ENCODE data around the gene TEX12.
"Not testable (repeated sequence)": the region's sequence is repeated elsewhere in the genome, so short reads cannot be mapped to it uniquely, and the experiment has no call there.

TEX12 gene

DNA sequence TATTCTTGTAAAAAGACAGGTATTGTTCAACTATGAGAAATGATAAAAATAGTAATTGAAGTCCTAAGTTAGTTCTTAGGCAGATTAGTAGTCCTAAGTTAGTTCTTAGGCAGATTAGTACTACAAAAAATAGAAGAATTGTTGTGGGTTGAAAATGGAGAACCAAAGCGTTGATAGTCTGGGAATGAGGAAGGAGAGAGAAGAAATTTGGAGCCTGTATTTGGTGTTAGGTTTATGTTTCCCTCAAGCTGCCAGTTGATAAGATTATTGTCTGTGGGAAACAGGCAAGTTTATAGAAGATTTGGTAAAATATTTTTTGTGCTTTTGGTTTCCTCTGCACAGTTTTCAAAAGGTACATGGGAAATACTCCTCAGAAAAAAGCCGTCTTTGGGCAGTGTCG is 11.8 kb downstream of the TEX12 start:
- no peak overlapping the region for H3K4me3 Mint-ChIP-seq

DNA sequence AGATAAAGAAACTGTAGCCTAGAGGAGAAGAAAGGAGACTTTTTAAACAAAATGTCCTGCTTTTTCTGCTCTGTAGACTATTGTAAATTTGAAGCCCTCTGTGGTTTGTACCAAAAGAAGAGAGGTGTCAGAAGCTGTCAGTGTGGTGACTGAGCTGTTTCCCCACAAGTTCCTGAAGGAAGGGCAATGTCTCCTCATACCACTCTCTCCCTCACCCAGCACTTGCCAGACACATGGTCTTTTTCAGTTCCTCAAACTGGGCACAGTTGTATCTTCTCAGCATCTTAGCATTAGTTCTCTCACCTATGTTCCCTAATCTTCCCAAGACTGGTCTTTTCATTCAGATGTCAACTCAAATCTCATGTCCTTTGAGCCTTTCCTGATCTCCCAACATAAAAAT is 12.4 kb downstream of the TEX12 start:
- Mint-ChIP-seq H3K36me3 (no peaks in the 10 kb centered on the region), H3K4me3 (no peak overlapping the region), H3K4me1 (peaks cover 7% of the 10 kb centered on the region), H3K27ac (no peak overlapping the region), H3K27me3 (peaks cover 15% of the 10 kb centered on the region), H3K9me3 (no peaks in the 10 kb centered on the region)

More for the DNA sequence above, 11.8 kb downstream of the TEX12 start:
- Mint-ChIP-seq H3K4me1 (peaks cover 9% of the 10 kb centered on the region), H3K27me3 (peaks cover 16% of the 10 kb centered on the region), H3K9me3 (no peaks in the 10 kb centered on the region), H3K36me3 (no peaks in the 10 kb centered on the region), H3K27ac (no peak overlapping the region)

DNA sequence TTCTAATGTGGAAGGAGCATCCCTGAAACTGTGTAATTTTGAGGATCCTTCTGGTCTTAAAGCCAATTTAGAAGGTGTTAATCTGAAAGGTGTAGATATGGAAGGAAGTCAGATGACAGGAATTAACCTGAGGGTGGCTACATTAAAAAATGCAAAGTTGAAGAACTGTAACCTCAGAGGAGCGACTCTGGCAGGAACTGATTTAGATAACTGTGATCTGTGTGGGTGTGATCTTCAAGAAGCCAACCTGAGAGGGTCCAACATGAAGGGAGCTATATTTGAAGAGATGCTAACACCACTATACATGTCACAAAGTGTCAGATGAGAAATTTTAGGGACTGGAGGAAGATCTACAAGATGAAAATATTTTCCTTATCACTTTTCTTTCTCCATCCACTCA is 15.7 kb downstream of the TEX12 start:
- H3K9me3 Mint-ChIP-seq = no peaks in the 10 kb centered on the region
- H3K4me3 Mint-ChIP-seq = no peak overlapping the region
- H3K4me1 Mint-ChIP-seq = no peaks in the 10 kb centered on the region
- no peaks in the 10 kb centered on the region for H3K36me3 Mint-ChIP-seq
- no peak overlapping the region for H3K27ac Mint-ChIP-seq
- peaks cover 5% of the 10 kb centered on the region for H3K27me3 Mint-ChIP-seq

DNA sequence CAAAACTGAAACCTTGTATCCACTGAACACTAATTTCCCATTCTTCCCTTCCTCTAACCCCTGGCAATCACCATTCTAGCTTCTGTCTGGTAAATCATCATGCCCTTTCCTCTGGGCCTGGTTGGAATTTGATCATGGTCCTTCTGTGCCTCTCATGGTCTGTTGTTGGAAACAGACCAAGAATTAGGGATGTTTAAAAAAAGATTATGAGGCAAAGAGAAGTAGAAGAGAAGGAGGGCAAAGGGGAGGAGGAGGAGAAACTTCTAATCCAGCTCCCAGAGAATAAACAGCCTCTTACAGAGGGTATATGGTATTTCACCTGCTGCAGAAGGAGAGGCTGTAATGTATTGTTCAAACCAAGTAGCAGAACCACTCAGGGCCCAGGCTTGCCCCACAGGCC is 18.7 kb downstream of the TEX12 start:
- H3K27me3 Mint-ChIP-seq = peaks cover 3% of the 10 kb centered on the region
- no peak overlapping the region for H3K27ac Mint-ChIP-seq
- H3K4me1 Mint-ChIP-seq = no peaks in the 10 kb centered on the region
- H3K9me3 Mint-ChIP-seq = no peaks in the 10 kb centered on the region
- H3K36me3 Mint-ChIP-seq = no peaks in the 10 kb centered on the region
- no peak overlapping the region for H3K4me3 Mint-ChIP-seq

GRCh38 chr11:112186304-112186703 is 19.1 kb downstream of the TEX12 start:
- Mint-ChIP-seq H3K4me3 (no peak overlapping the region), H3K27ac (no peak overlapping the region), H3K27me3 (peaks cover 3% of the 10 kb centered on the region), H3K36me3 (no peaks in the 10 kb centered on the region), H3K9me3 (no peaks in the 10 kb centered on the region), H3K4me1 (no peaks in the 10 kb centered on the region)

- not testable (repeated sequence) for H3K4me3 Mint-ChIP-seq, H3K27me3 Mint-ChIP-seq, H3K9me3 Mint-ChIP-seq, H3K27ac Mint-ChIP-seq, H3K36me3 Mint-ChIP-seq, H3K4me1 Mint-ChIP-seq
Measured at GRCh38 chr11:112195113-112195512, 27.9 kb downstream of the TEX12 start.

- no peaks in the 10 kb centered on the region for H3K4me1 Mint-ChIP-seq
- no peaks in the 10 kb centered on the region for H3K27me3 Mint-ChIP-seq
- H3K9me3 Mint-ChIP-seq = no peaks in the 10 kb centered on the region
- H3K27ac Mint-ChIP-seq = no peak overlapping the region
- H3K4me3 Mint-ChIP-seq = no peak overlapping the region
- peaks cover 2% of the 10 kb centered on the region for H3K36me3 Mint-ChIP-seq
Measured at GRCh38 chr11:112195951-112196351, 28.8 kb downstream of the TEX12 start.

DNA sequence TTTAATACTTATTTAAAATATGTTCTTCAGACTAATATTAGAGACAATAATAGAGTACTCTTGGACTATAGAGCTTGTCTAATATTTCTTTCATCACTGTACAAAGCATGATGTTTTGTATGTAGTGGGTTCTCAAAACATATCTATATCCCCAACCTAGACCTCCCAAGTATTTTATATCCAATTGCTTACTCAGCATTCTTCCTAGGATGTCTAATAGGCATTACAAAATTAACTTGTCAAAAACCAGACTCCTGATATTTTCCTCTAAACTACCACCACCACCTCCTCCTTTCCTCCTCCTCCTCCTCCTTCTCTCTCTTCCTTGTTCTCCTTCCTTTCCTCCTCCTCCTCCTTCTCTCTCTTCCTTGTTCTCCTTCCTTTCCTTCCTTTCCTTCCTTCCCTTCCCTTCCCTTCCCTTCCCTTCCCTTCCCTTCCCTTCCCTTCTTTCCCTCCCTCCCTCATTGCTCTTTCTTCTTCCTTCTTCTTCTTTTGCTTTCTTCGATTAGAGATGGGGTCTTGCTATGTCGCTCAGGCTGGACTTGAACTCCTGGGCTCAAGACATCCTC is 29.4 kb downstream of the TEX12 start:
- no peak overlapping the region for H3K27ac Mint-ChIP-seq
- no peaks in the 10 kb centered on the region for H3K4me1 Mint-ChIP-seq
- peaks cover 2% of the 10 kb centered on the region for H3K36me3 Mint-ChIP-seq
- no peaks in the 10 kb centered on the region for H3K9me3 Mint-ChIP-seq
- H3K27me3 Mint-ChIP-seq = no peaks in the 10 kb centered on the region
- H3K4me3 Mint-ChIP-seq = no peak overlapping the region

GRCh38 chr11:112199101-112199500 is 31.9 kb downstream of the TEX12 start:
- H3K9me3 Mint-ChIP-seq, H3K4me3 Mint-ChIP-seq, H3K27ac Mint-ChIP-seq, H3K36me3 Mint-ChIP-seq, H3K27me3 Mint-ChIP-seq, H3K4me1 Mint-ChIP-seq: not testable (repeated sequence)

- H3K27me3 Mint-ChIP-seq = no peaks in the 10 kb centered on the region
- no peaks in the 10 kb centered on the region for H3K9me3 Mint-ChIP-seq
- H3K27ac Mint-ChIP-seq = no peak overlapping the region
- no peaks in the 10 kb centered on the region for H3K4me1 Mint-ChIP-seq
- H3K4me3 Mint-ChIP-seq = no peak overlapping the region
- no peaks in the 10 kb centered on the region for H3K36me3 Mint-ChIP-seq
Measured at GRCh38 chr11:112200252-112200651, 33.1 kb downstream of the TEX12 start.

DNA sequence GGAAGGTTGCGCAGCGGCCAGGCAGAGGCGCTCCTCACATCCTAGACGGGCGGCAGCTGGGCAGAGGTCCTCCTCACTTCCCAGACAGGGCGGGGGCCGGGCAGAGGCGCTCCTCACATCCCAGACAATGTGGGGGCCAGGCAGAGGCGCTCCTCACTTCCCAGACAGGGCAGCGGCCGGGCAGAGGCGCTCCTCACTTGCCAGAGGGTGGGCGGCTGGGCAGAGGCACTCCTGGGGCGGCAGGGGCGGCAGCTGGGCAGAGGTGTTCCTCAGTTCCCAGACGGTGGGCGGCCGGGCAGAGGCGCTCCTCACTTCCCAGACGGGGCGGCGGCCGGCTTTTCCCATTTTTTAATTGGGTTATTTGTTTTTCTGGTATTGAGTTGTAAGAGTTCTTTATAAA is 38.9 kb downstream of the TEX12 start:
- H3K4me1 Mint-ChIP-seq = peaks cover 2% of the 10 kb centered on the region
- no peaks in the 10 kb centered on the region for H3K9me3 Mint-ChIP-seq
- peaks cover 2% of the 10 kb centered on the region for H3K27me3 Mint-ChIP-seq
- no peak overlapping the region for H3K4me3 Mint-ChIP-seq
- H3K36me3 Mint-ChIP-seq = peaks cover 2% of the 10 kb centered on the region
- no peak overlapping the region for H3K27ac Mint-ChIP-seq

GRCh38 chr11:112210890-112211289 is 43.7 kb downstream of the TEX12 start:
- no peak overlapping the region for H3K4me3 Mint-ChIP-seq
- H3K36me3 Mint-ChIP-seq = peaks cover 2% of the 10 kb centered on the region
- H3K27ac Mint-ChIP-seq = no peak overlapping the region
- peaks cover 2% of the 10 kb centered on the region for H3K27me3 Mint-ChIP-seq
- no peaks in the 10 kb centered on the region for H3K9me3 Mint-ChIP-seq
- H3K4me1 Mint-ChIP-seq = peaks cover 16% of the 10 kb centered on the region

GRCh38 chr11:112211536-112211935 is 44.4 kb downstream of the TEX12 start:
- peaks cover 16% of the 10 kb centered on the region for H3K4me1 Mint-ChIP-seq
- H3K27me3 Mint-ChIP-seq = peaks cover 2% of the 10 kb centered on the region
- H3K4me3 Mint-ChIP-seq = peak overlapping the region; percentile 16
- no peak overlapping the region for H3K27ac Mint-ChIP-seq
- H3K9me3 Mint-ChIP-seq = no peaks in the 10 kb centered on the region
- H3K36me3 Mint-ChIP-seq = peaks cover 2% of the 10 kb centered on the region

DNA sequence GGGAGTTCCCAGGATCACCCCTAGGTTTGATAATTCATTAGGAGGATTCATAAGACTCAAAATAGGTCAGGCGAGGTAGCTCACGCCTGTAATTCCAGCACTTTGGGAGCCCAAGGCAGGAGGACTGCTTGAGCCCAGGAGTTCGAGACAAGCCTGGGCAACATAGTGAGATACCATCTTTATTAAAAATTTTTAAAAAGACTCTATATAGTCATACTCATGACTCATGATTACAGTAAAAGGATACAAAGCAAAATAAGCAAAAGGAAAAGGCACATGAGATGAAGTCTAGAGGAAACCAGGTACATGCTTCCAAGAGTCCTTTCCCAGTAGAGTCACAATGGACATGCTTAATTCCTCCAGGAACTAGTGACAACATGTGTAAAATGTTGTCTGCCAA is 45.1 kb downstream of the TEX12 start:
- H3K4me3 Mint-ChIP-seq = no peak overlapping the region
- peaks cover 2% of the 10 kb centered on the region for H3K27me3 Mint-ChIP-seq

DNA sequence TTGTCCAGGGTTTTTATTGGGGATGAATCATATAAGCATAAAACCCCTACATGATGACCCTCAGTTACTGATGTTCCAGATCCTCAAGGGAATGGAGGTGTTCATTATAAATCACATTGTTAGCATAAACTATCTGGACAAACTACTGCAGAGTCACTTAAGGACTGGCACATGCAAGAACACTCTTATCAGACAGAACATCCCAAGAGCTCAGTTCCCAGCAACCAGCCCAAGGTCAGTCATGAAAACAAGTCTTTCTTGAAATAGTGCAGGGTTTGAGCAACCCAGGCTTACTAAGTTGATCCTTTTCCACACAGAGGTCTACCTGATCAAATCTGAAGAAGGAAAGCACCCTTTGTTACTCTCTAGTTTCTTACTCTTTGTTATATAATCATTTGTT is 45.5 kb downstream of the TEX12 start:
- H3K4me3 Mint-ChIP-seq = no peak overlapping the region
- H3K27me3 Mint-ChIP-seq = peaks cover 2% of the 10 kb centered on the region
- no peaks in the 10 kb centered on the region for H3K36me3 Mint-ChIP-seq
- peaks cover 16% of the 10 kb centered on the region for H3K4me1 Mint-ChIP-seq
- H3K27ac Mint-ChIP-seq = no peak overlapping the region
- no peaks in the 10 kb centered on the region for H3K9me3 Mint-ChIP-seq

More for the DNA sequence above, 45.1 kb downstream of the TEX12 start:
- no peaks in the 10 kb centered on the region for H3K9me3 Mint-ChIP-seq
- peaks cover 16% of the 10 kb centered on the region for H3K4me1 Mint-ChIP-seq
- H3K36me3 Mint-ChIP-seq = no peaks in the 10 kb centered on the region
- no peak overlapping the region for H3K27ac Mint-ChIP-seq

DNA sequence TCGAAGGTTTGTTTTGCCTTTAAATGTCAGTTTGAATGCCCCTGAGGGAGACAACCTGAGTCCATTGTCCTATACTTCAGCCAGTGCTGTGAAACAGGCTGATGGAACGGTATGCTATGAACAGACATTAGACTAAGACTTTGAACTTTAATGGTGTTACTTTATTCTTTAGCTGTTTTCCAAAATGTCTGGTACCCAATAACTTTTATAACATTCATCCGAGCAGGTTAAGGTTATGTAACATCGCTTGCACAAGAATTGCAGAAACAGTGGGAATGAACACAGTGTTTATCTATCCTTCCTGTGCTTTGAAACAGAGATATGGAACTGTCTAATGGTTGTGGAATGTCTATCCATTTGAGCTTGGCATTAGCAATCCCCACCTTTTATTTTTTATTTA is 46.6 kb downstream of the TEX12 start:
- peaks cover 2% of the 10 kb centered on the region for H3K27me3 Mint-ChIP-seq
- H3K4me3 Mint-ChIP-seq = no peak overlapping the region
- no peaks in the 10 kb centered on the region for H3K9me3 Mint-ChIP-seq
- no peaks in the 10 kb centered on the region for H3K36me3 Mint-ChIP-seq
- no peak overlapping the region for H3K27ac Mint-ChIP-seq
- H3K4me1 Mint-ChIP-seq = peaks cover 16% of the 10 kb centered on the region

- Mint-ChIP-seq H3K4me1 (peaks cover 16% of the 10 kb centered on the region), H3K36me3 (no peaks in the 10 kb centered on the region), H3K27me3 (no peaks in the 10 kb centered on the region), H3K4me3 (no peak overlapping the region), H3K27ac (no peak overlapping the region), H3K9me3 (no peaks in the 10 kb centered on the region)
Measured at GRCh38 chr11:112215621-112216020, 48.4 kb downstream of the TEX12 start.

All from activated naive CD4-positive, alpha-beta T cell treated with anti-CD3 and anti-CD28 coated beads, Interleukin-2, amount 50 U/mL, for 24 hours (primary cell).